Ishikawa (cell line): ENCODE measurements around the gene C21orf58.

ENCODE experiments used
- CEBPB ChIP-seq: IDR thresholded peaks from 2 replicates; pipeline ENCODE4 v1.6.1; 2012
- CREB1 ChIP-seq: IDR thresholded peaks from 2 replicates; pipeline ENCODE4 v1.6.1; 2012; ENCODE audit warnings: low read depth
- EGR1 ChIP-seq: IDR thresholded peaks from 2 replicates; pipeline ENCODE4 v1.6.1; 2012
- EP300 ChIP-seq: IDR thresholded peaks from 2 replicates; pipeline ENCODE4 v1.6.1; 2012; ENCODE audit warnings: borderline replicate concordance
- FOXM1 ChIP-seq: IDR thresholded peaks from 2 replicates; pipeline ENCODE4 v1.6.1; 2012; ENCODE audit warnings: low read depth, borderline replicate concordance
- MAX ChIP-seq: IDR thresholded peaks from 2 replicates; pipeline ENCODE4 v1.6.1; 2012
- NFIC ChIP-seq: IDR thresholded peaks from 2 replicates; pipeline ENCODE4 v1.6.1; 2012
- RAD21 ChIP-seq: IDR thresholded peaks from 2 replicates; pipeline ENCODE4 v1.6.1; 2012; ENCODE audit warnings: low read depth
- REST ChIP-seq: IDR thresholded peaks from 2 replicates; pipeline ENCODE4 v1.6.1; 2012; ENCODE audit warnings: low read depth, mild to moderate bottlenecking
- TAF1 ChIP-seq: IDR thresholded peaks from 2 replicates; pipeline ENCODE4 v1.6.1; 2012; ENCODE audit warnings: low read depth, mild to moderate bottlenecking
- TCF12 ChIP-seq: IDR thresholded peaks from 2 replicates; pipeline ENCODE4 v1.6.1; 2012; ENCODE audit warnings: low read depth
- TEAD4 ChIP-seq: IDR thresholded peaks from 2 replicates; pipeline ENCODE4 v1.6.1; 2012
- USF1 ChIP-seq: IDR thresholded peaks from 2 replicates; pipeline ENCODE4 v1.6.1; 2012
- YY1 ChIP-seq: IDR thresholded peaks from 2 replicates; pipeline ENCODE4 v1.6.1; 2012; ENCODE audit warnings: low read depth
- ZBTB7A ChIP-seq: IDR thresholded peaks from 2 replicates; pipeline ENCODE4 v1.6.1; 2012; ENCODE audit warnings: low read depth

Gene C21orf58

GRCh38 chr21:46355161-46356004 lies 31.7 kb upstream of the C21orf58 start:
- no peak for TF ChIP-seq TEAD4
- no peak for TF ChIP-seq NFIC
- TF ChIP-seq CEBPB, result no peak
- TF ChIP-seq EGR1, result no peak
- TF ChIP-seq ZBTB7A, result no peak
- no peak for TF ChIP-seq CREB1
- no peak for TF ChIP-seq RAD21
- TF ChIP-seq FOXM1, result no peak
- no peak for TF ChIP-seq TCF12
- TF ChIP-seq USF1, result no peak
- TF ChIP-seq REST, result no peak
- no peak for TF ChIP-seq YY1
- no peak for TF ChIP-seq EP300
- TF ChIP-seq TAF1, result no peak
- TF ChIP-seq MAX, result no peak

GRCh38 chr21:46354518-46354917 lies 30.8 kb upstream of the C21orf58 start:
- no peak for TF ChIP-seq FOXM1
- no peak for TF ChIP-seq TAF1
- TF ChIP-seq MAX, result no peak
- no peak for TF ChIP-seq USF1
- no peak for TF ChIP-seq TCF12
- no peak for TF ChIP-seq CREB1
- TF ChIP-seq REST, result no peak
- TF ChIP-seq EGR1, result no peak
- TF ChIP-seq RAD21, result no peak
- TF ChIP-seq YY1, result no peak
- no peak for TF ChIP-seq CEBPB
- TF ChIP-seq EP300, result no peak
- TF ChIP-seq ZBTB7A, result no peak
- TF ChIP-seq TEAD4, result no peak
- TF ChIP-seq NFIC, result no peak

- no peak for TF ChIP-seq TEAD4
- TF ChIP-seq CEBPB, result no peak
- no peak for TF ChIP-seq USF1
- TF ChIP-seq REST, result no peak
- no peak for TF ChIP-seq NFIC
- TF ChIP-seq EGR1, result no peak
- TF ChIP-seq FOXM1, result no peak
Observed at GRCh38 chr21:46354046-46354445, 30.4 kb upstream of the C21orf58 start.

- TF ChIP-seq CREB1 (no peak), USF1 (no peak), REST (no peak), ZBTB7A (no peak), EGR1 (no peak), TCF12 (no peak), MAX (no peak), TAF1 (no peak), RAD21 (no peak), EP300 (no peak), TEAD4 (no peak), CEBPB (no peak), YY1 (no peak), NFIC (no peak), FOXM1 (no peak)
Observed at GRCh38 chr21:46352913-46353312, 29.2 kb upstream of the C21orf58 start.
